HCT116 (cell line): ENCODE data around the gene NCKAP5. TPM values are rescaled to one million over a fixed set of nuclear protein-coding genes. Genes with fewer than 3 reads are reported as not detected.

Experiments used
- ATAC-seq: fragments of 200-7000 bp; cut with Tn5 transposase; 2 replicates; pipeline ENCODE4 v1.9.1; 2020; ENCODE audit warnings: mild to moderate bottlenecking, moderate library complexity
- BruUV-seq: library from RNA; stranded (reverse); fragments of 400-500 nt; replicated peaks from 2 replicates; lab custom pipeline; 2021; lab: Mats Ljungman, UMichigan
- CTCF ChIA-PET: fragments of 300-600 bp; sonication (Branson Sonifier 250); formaldehyde crosslinking; loops from one replicate; lab custom pipeline; 2021; ENCODE audit warnings: antibody characterized with exemption; lab: Charles Lee
- POLR2A ChIA-PET: fragments of 300-600, 350-600 bp; sonication (Branson Sonifier 250); formaldehyde crosslinking; loops from one replicate; lab custom pipeline; 2021; ENCODE audit warnings: antibody characterized with exemption; lab: Charles Lee
- RAD21 ChIA-PET, 2 experiments: fragments of 300-600 bp; sonication (Branson Sonifier 250); formaldehyde crosslinking; loops; one replicate each; lab custom pipeline; 2023; ENCODE audit warnings: low total read pairs in 2 of 2; ENCODE audit not compliant: uncharacterized antibody in 2 of 2, unreplicated experiment in 2 of 2, low non-redundant PET in 1 of 2; lab: Charles Lee
- DNase-seq: peaks from one replicate; pipeline ENCODE4 v3.0.0-alpha.2; 2010; ENCODE audit warnings: low read depth, low spot score
- H2AFZ ChIP-seq: fragments of 200-600 bp; shearing (Covaris generic), sonication (generic); 2 replicates; pipeline ENCODE4 v1.6.1; 2017; ENCODE audit warnings: low read depth, mixed run types, mixed read lengths, antibody characterized with exemption, low read length; ENCODE audit not compliant: poor library complexity, severe bottlenecking
- H3K27ac ChIP-seq: 2 replicates; pipeline ENCODE4 v1.5.1; 2012; ENCODE audit warnings: low read depth, low read length
- H3K27me3 ChIP-seq: fragments of 200-600 bp; sonication (generic); 2 replicates; pipeline ENCODE4 v1.6.1; 2016; ENCODE audit warnings: mixed run types, low read length, mixed read lengths; ENCODE audit not compliant: insufficient read depth
- H3K36me3 ChIP-seq, 2 experiments: fragments of 200-500 bp in 1 of 2; fragments of 200-600 bp in 1 of 2; sonication (Bioruptor generic) in 1 of 2; sonication (generic) in 1 of 2; 2 replicates each; pipeline versions ENCODE4 v1.5.1 to v1.6.1; 2014 to 2016; ENCODE audit warnings: low read length in 2 of 2, inconsistent platforms in 1 of 2, mixed read lengths in 1 of 2, mixed run types in 1 of 2; ENCODE audit not compliant: insufficient read depth in 2 of 2, control insufficient read depth in 1 of 2
- H3K4me1 ChIP-seq, 2 experiments: fragments of 200-600 bp in 1 of 2; sonication (generic) in 1 of 2; 2 replicates each; pipeline versions ENCODE4 v1.5.1 to v1.6.1; 2012 to 2017; ENCODE audit warnings: low read length in 2 of 2, inconsistent platforms in 1 of 2, mild to moderate bottlenecking in 1 of 2, mixed read lengths in 1 of 2, mixed run types in 1 of 2, moderate library complexity in 1 of 2; ENCODE audit not compliant: insufficient read depth in 2 of 2, control insufficient read depth in 1 of 2
- H3K4me2 ChIP-seq: fragments of 200-600 bp; sonication (generic); 2 replicates; pipeline ENCODE4 v1.6.1; 2017; ENCODE audit warnings: mixed run types, low read length, mixed read lengths
- H3K4me3 ChIP-seq, 2 experiments: fragments of 200-600 bp in 1 of 2; sonication (generic) in 1 of 2; replicated peaks in 1 of 2; 2 replicates each; pipeline ENCODE4 v1.5.1; 2011 to 2016; ENCODE audit warnings: low read length in 2 of 2, control low read depth in 1 of 2, low read depth in 1 of 2, mild to moderate bottlenecking in 1 of 2, mixed read lengths in 1 of 2, mixed run types in 1 of 2
- H3K79me2 ChIP-seq: fragments of 200-600 bp; sonication (generic); 2 replicates; pipeline ENCODE4 v1.6.1; 2017; ENCODE audit warnings: mild to moderate bottlenecking, mixed run types, low read length, moderate library complexity, mixed read lengths; ENCODE audit not compliant: insufficient read depth
- H3K9ac ChIP-seq: fragments of 200-600 bp; sonication (generic); 2 replicates; pipeline ENCODE4 v1.6.1; 2016; ENCODE audit warnings: low read length, mixed read lengths
- H3K9me2 ChIP-seq: fragments of 200-600 bp; sonication (generic), shearing (Covaris generic); 2 replicates; pipeline ENCODE4 v1.6.1; 2017; ENCODE audit warnings: mixed run types, mild to moderate bottlenecking, moderate library complexity; ENCODE audit not compliant: insufficient read depth
- H3K9me3 ChIP-seq, 2 experiments: fragments of 200-500 bp in 1 of 2; fragments of 200-600 bp in 1 of 2; sonication (Bioruptor generic) in 1 of 2; sonication (generic) in 1 of 2; 2 replicates each; pipeline ENCODE4 v1.6.1; 2014 to 2017; ENCODE audit warnings: low read length in 2 of 2, mixed read lengths in 2 of 2, inconsistent platforms in 1 of 2, low read depth in 1 of 2, mild to moderate bottlenecking in 1 of 2, mixed run types in 1 of 2, moderate library complexity in 1 of 2; ENCODE audit not compliant: control insufficient read depth in 1 of 2, insufficient read depth in 1 of 2
- H4K20me1 ChIP-seq: fragments of 200-600 bp; sonication (generic), shearing (Covaris generic); 2 replicates; pipeline ENCODE4 v1.6.1; 2017; ENCODE audit warnings: mixed run types, mild to moderate bottlenecking, moderate library complexity; ENCODE audit not compliant: insufficient read depth
- ATF3 ChIP-seq: IDR thresholded peaks from 2 replicates; pipeline ENCODE4 v1.6.1; 2012
- CEBPB ChIP-seq: IDR thresholded peaks from 2 replicates; pipeline ENCODE4 v1.6.1; 2012; ENCODE audit warnings: low read depth
- EGR1 ChIP-seq: IDR thresholded peaks from 2 replicates; pipeline ENCODE4 v1.6.1; 2012; ENCODE audit warnings: low read depth
- ELF1 ChIP-seq: IDR thresholded peaks from 2 replicates; pipeline ENCODE4 v1.6.1; 2012; ENCODE audit warnings: low read depth, borderline replicate concordance
- REST ChIP-seq: IDR thresholded peaks from 2 replicates; pipeline ENCODE4 v1.6.1; 2012; ENCODE audit warnings: low read depth
- intact Hi-C: fragments of 100-400 bp; cut with micrococcal nuclease; formaldehyde crosslinking; loops from 2 replicates; pipeline ENCODE4 v1.10.0; 2022
- total RNA-seq: library from RNA; stranded (reverse); gene quantifications from one replicate; pipeline ENCODE4 v1.2.1, GENCODE V29; 2021; ENCODE audit not compliant: unreplicated experiment
- TF ChIP-seq, protein P1 (sequence below): IDR thresholded peaks from 2 replicates; pipeline ENCODE4 v1.6.1; 2012

Gene NCKAP5
- total RNA-seq, 1 experiment from 2014 or later: 0.30 TPM

DNA sequence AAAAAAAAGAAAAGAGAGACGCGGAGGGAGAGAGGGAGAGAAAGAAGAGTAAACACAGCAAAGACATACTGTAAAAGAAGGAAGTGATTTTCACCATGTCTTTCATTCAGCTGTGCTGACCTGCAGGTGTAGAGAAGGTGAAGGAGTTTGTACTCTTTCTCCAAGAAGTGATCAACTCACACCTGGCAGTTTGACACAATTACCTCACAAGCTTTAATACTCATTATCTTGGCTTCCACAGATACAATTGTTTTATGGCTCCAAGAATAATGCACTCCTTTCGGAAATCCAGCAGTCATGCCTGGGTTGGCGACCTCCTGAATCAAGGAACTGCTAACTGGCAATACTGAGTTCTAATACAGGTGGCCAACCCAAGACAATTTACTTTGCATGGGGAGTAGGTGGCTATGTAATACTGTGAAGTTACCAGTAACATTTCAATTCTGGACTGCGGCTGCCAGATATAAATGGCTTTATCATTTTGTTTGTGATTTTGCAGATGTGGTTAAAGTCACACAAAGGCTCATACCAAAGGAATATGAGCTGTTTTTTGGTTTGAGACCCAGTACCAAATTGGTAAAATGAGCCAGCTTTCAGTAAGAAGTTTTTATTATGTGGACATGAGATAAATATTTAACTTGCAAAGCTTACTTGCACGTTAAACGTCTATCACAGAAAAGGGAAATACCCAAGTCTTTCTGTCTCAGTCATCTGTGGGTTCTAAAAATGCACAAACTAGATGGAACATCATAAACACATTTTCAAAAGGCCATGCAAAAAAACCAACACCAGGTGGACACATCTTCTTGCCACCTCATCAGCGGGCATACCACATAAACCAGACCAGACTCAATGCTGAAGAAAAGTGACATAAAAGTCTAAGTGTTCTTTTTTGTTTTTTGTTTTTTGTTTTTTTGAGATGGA lies 69.3 kb downstream of the NCKAP5 start:
- RAD21 ChIA-PET: no interaction called here
- H3K9ac ChIP-seq: no peak overlapping the region
- no peaks in the 10 kb centered on the region for H3K9me2 ChIP-seq
- POLR2A ChIA-PET: no interaction called here
- H3K4me1 ChIP-seq: no peaks in the 10 kb centered on the region
- H3K27ac ChIP-seq: no peak overlapping the region
- H2AFZ ChIP-seq: no peak overlapping the region
- no peak overlapping the region for H3K4me3 ChIP-seq
- H3K27me3 ChIP-seq: peaks cover 10% of the 10 kb centered on the region; the same call in 1 of the 2 replicates
- H4K20me1 ChIP-seq: no peaks in the 10 kb centered on the region
- no peaks in the 10 kb centered on the region for H3K9me3 ChIP-seq
- H3K79me2 ChIP-seq: no peaks in the 10 kb centered on the region
- CTCF ChIA-PET: no interaction called here
- no TSS peak for BruUV-seq
- intact Hi-C loops: no loop called here
- H3K36me3 ChIP-seq: no peaks in the 10 kb centered on the region
- TF ChIP-seq, protein P1, sequence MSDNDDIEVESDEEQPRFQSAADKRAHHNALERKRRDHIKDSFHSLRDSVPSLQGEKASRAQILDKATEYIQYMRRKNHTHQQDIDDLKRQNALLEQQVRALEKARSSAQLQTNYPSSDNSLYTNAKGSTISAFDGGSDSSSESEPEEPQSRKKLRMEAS: no peak
- no peak for TF ChIP-seq CEBPB
- TF ChIP-seq ELF1: no peak
- TF ChIP-seq ATF3: no peak
- no peak for TF ChIP-seq EGR1
- no peak for TF ChIP-seq REST
- H3K4me2 ChIP-seq: no peak overlapping the region
- ATAC-seq (no peak), DNase-seq (no peak)
